Measurements from ENCODE around the gene CFAP20DC. TPM values are rescaled to one million over a fixed set of nuclear protein-coding genes. Genes with fewer than 3 reads are reported as not detected.

Gene CFAP20DC
- total RNA-seq, 1 donor from 2014 or later, result 0.57 TPM

DNA sequence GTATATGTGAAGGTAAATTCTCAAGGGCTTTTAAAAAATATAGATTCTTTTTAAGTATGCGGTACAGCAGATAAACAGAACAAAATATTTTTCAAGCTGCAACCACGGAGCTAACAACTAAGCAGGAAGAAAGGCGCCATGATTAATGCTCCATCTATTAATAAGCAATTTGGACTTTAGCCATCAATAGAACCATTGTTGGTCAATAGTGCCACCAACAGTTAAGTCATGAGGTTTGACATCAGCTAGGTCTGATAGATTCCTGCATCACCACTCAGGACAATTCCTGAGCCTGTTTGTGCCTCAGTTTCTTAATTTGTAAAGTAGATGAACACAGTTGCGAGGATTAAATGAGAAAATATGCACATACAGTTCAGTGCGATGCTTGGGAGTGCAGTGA is 318.2 kb downstream of the CFAP20DC start:
- H3K36me3 ChIP-seq (ENCODE audit: insufficient read depth, low read length), result no peaks in the 10 kb centered on the region
- no peak overlapping the region for H3K9ac ChIP-seq (ENCODE audit: low read length)
- Mint-ChIP-seq H3K4me3 (ENCODE audit: unreplicated experiment) (no peak overlapping the region), H3K27ac (ENCODE audit: unreplicated experiment) (no peak overlapping the region), H3K9me3 (ENCODE audit: unreplicated experiment) (no peaks in the 10 kb centered on the region), H3K27me3 (ENCODE audit: low read depth, unreplicated experiment) (no peaks in the 10 kb centered on the region), H3K4me1 (ENCODE audit: low read depth, unreplicated experiment) (no peaks in the 10 kb centered on the region), H3K36me3 (ENCODE audit: low read depth, unreplicated experiment) (no peaks in the 10 kb centered on the region)
- H3K9me3 ChIP-seq (ENCODE audit: insufficient read depth, low read depth, low read length), result no peaks in the 10 kb centered on the region
- TF ChIP-seq, protein P1, sequence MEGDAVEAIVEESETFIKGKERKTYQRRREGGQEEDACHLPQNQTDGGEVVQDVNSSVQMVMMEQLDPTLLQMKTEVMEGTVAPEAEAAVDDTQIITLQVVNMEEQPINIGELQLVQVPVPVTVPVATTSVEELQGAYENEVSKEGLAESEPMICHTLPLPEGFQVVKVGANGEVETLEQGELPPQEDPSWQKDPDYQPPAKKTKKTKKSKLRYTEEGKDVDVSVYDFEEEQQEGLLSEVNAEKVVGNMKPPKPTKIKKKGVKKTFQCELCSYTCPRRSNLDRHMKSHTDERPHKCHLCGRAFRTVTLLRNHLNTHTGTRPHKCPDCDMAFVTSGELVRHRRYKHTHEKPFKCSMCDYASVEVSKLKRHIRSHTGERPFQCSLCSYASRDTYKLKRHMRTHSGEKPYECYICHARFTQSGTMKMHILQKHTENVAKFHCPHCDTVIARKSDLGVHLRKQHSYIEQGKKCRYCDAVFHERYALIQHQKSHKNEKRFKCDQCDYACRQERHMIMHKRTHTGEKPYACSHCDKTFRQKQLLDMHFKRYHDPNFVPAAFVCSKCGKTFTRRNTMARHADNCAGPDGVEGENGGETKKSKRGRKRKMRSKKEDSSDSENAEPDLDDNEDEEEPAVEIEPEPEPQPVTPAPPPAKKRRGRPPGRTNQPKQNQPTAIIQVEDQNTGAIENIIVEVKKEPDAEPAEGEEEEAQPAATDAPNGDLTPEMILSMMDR (IDR thresholded peaks at IDR 0.05; ENCODE audit: insufficient read depth, low read depth, low read length), result no peak
- no peak for TF ChIP-seq EZH2 (IDR thresholded peaks at IDR 0.05; ENCODE audit: insufficient read depth, low read length)
- FAIRE-seq (no peak), DNase-seq (ENCODE audit: low read depth) (no peak)
- no peaks in the 10 kb centered on the region for H3K79me2 ChIP-seq (ENCODE audit: insufficient read depth, low read length)
- no peak overlapping the region for H3K4me3 ChIP-seq (ENCODE audit: insufficient read depth, low read depth, low read length)
- H4K20me1 ChIP-seq (ENCODE audit: insufficient read depth, low read length), result no peaks in the 10 kb centered on the region
- H3K27ac ChIP-seq (ENCODE audit: low read depth, low read length), result no peak overlapping the region
- H3K4me1 ChIP-seq (ENCODE audit: insufficient read depth, low read length), result no peaks in the 10 kb centered on the region
- no peaks in the 10 kb centered on the region for H3K27me3 ChIP-seq (ENCODE audit: insufficient read depth, low read length)
- no peak overlapping the region for H3K4me2 ChIP-seq (ENCODE audit: low read length)
- H2AFZ ChIP-seq (ENCODE audit: low read depth, low read length), result no peak overlapping the region

DNA sequence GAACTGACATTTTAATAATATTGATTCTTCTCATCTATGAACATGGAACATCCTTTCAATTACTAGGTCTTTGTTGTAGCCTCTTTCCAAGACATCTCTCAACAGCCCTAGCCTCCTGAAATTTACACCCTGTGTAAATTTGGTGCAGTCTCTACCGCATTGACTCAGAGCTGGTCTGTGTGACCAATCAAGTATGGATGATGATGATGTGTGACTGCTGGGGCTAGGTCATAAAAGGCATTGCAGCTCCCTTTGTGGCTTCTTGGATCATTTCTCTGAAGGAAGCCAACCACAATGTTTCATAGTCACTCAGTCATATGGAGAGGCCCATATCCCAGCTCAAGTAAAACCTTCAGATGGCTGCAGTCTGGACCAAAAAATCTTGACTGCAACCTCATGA is 321.1 kb downstream of the CFAP20DC start:
- Histone ChIP-seq H3K9me3 (ENCODE audit: insufficient read depth, low read depth, low read length) (no peaks in the 10 kb centered on the region), H2AFZ (ENCODE audit: low read depth, low read length) (no peak overlapping the region), H3K27ac (ENCODE audit: low read depth, low read length) (no peak overlapping the region), H3K4me3 (ENCODE audit: insufficient read depth, low read depth, low read length) (no peak overlapping the region), H3K36me3 (ENCODE audit: insufficient read depth, low read length) (no peaks in the 10 kb centered on the region), H3K27me3 (ENCODE audit: insufficient read depth, low read length) (no peaks in the 10 kb centered on the region), H4K20me1 (ENCODE audit: insufficient read depth, low read length) (no peaks in the 10 kb centered on the region), H3K4me2 (ENCODE audit: low read length) (no peak overlapping the region), H3K9ac (ENCODE audit: low read length) (no peak overlapping the region), H3K4me1 (ENCODE audit: insufficient read depth, low read length) (no peaks in the 10 kb centered on the region), H3K79me2 (ENCODE audit: insufficient read depth, low read length) (no peaks in the 10 kb centered on the region)
- no peaks in the 10 kb centered on the region for H3K36me3 Mint-ChIP-seq (ENCODE audit: low read depth, unreplicated experiment)
- FAIRE-seq (no peak), DNase-seq (ENCODE audit: low read depth) (no peak)
- H3K27ac Mint-ChIP-seq (ENCODE audit: unreplicated experiment), result no peak overlapping the region
- H3K4me1 Mint-ChIP-seq (ENCODE audit: low read depth, unreplicated experiment), result no peaks in the 10 kb centered on the region
- H3K9me3 Mint-ChIP-seq (ENCODE audit: unreplicated experiment), result no peaks in the 10 kb centered on the region
- peaks cover 2% of the 10 kb centered on the region for H3K27me3 Mint-ChIP-seq (ENCODE audit: low read depth, unreplicated experiment)
- no peak for TF ChIP-seq EZH2 (IDR thresholded peaks at IDR 0.05; ENCODE audit: insufficient read depth, low read length)
- TF ChIP-seq, protein P1 (IDR thresholded peaks at IDR 0.05; ENCODE audit: insufficient read depth, low read depth, low read length), result no peak
- H3K4me3 Mint-ChIP-seq (ENCODE audit: unreplicated experiment), result no peak overlapping the region

DNA sequence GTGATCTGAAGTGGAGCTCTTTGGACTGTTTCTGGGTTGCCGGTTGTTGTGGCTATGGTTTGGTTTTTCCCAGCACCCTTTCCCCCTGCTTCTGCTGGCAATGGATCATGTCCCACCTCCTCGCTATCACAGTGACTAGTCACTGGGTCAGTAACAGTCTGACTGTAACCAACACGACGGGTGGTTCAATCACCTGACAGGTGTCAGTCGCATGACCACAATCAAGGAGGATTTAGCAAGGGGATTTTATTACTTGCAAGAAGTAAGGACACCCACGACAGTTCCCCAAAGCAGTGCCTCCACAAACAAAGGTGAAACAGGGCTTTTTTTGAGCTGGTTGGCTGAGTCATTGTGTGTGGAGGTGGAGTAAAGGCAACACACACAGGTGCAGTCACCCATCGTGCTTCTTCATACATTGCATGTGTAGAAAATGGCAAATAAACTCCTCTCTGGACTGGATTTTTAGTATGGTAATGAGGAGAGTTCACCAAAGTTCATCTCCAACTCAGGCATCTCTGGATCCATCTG is 324.4 kb downstream of the CFAP20DC start:
- H3K36me3 Mint-ChIP-seq (ENCODE audit: low read depth, unreplicated experiment), result no peaks in the 10 kb centered on the region
- H3K4me3 ChIP-seq (ENCODE audit: insufficient read depth, low read depth, low read length), result no peak overlapping the region
- no peak overlapping the region for H3K27ac ChIP-seq (ENCODE audit: low read depth, low read length)
- H3K4me1 Mint-ChIP-seq (ENCODE audit: low read depth, unreplicated experiment), result no peaks in the 10 kb centered on the region
- FAIRE-seq (no peak), DNase-seq (ENCODE audit: low read depth) (no peak)
- H3K4me3 Mint-ChIP-seq (ENCODE audit: unreplicated experiment), result no peak overlapping the region
- H3K27me3 ChIP-seq (ENCODE audit: insufficient read depth, low read length), result no peaks in the 10 kb centered on the region
- H3K9me3 Mint-ChIP-seq (ENCODE audit: unreplicated experiment), result no peaks in the 10 kb centered on the region
- no peak overlapping the region for H3K4me2 ChIP-seq (ENCODE audit: low read length)
- no peak overlapping the region for H3K27ac Mint-ChIP-seq (ENCODE audit: unreplicated experiment)
- no peak for TF ChIP-seq EZH2 (IDR thresholded peaks at IDR 0.05; ENCODE audit: insufficient read depth, low read length)
- TF ChIP-seq, protein P1 (IDR thresholded peaks at IDR 0.05; ENCODE audit: insufficient read depth, low read depth, low read length), result no peak
- no peaks in the 10 kb centered on the region for H3K4me1 ChIP-seq (ENCODE audit: insufficient read depth, low read length)
- no peaks in the 10 kb centered on the region for H3K36me3 ChIP-seq (ENCODE audit: insufficient read depth, low read length)
- no peak overlapping the region for H2AFZ ChIP-seq (ENCODE audit: low read depth, low read length)
- no peaks in the 10 kb centered on the region for H4K20me1 ChIP-seq (ENCODE audit: insufficient read depth, low read length)
- H3K9ac ChIP-seq (ENCODE audit: low read length), result no peak overlapping the region
- no peaks in the 10 kb centered on the region for H3K79me2 ChIP-seq (ENCODE audit: insufficient read depth, low read length)
- H3K9me3 ChIP-seq (ENCODE audit: insufficient read depth, low read depth, low read length), result no peaks in the 10 kb centered on the region
- peaks cover 2% of the 10 kb centered on the region for H3K27me3 Mint-ChIP-seq (ENCODE audit: low read depth, unreplicated experiment)
